GM18909 (cell line): ENCODE measurements around the gene CNOT10.
A peak's percentile ranks its signal among the peaks of the same experiment; 100 is the strongest.
"Not testable (repeated sequence)": the region's sequence is repeated elsewhere in the genome, so short reads cannot be mapped to it uniquely, and the experiment has no call there.

Experiments
- ATAC-seq: cut with Tn5 transposase; IDR thresholded peaks from one replicate; pipeline ENCODE4 v1.9.1; 2021; ENCODE audit warnings: mild to moderate bottlenecking; ENCODE audit not compliant: unreplicated experiment, poor library complexity

CNOT10 gene

GRCh38 chr3:32684800-32685542, at the start of gene CNOT10:
TSS of gene CNOT10 (plus strand) at chr3:32685188. CDS start at chr3:32685461, 273 bp downstream.
- peak; percentile 98 for ATAC-seq

- no peak for ATAC-seq
Measured at GRCh38 chr3:32640939-32641338, 44.0 kb upstream of the CNOT10 start.

GRCh38 chr3:32641356-32641755, 43.6 kb upstream of the CNOT10 start:
- ATAC-seq, result no peak

GRCh38 chr3:32643354-32643753, 41.6 kb upstream of the CNOT10 start:
- ATAC-seq, result no peak

- ATAC-seq, result no peak
Measured at GRCh38 chr3:32643816-32644215, 41.2 kb upstream of the CNOT10 start.

DNA sequence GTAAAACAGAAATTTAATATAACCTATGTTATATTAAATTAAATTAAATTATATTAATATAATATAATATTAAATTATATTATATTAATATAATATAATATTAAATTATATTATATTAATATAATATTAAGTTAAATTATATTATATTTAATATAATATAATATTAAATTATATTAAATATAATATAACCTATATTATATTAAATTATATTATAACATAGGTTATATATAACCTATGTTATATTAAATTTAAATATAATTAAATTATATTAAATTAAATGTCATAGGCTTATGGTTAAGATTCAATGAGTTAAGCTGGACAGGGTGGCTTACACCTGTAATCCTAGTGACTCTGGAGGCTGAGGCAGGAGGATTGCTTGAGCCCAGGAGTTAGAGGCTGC, 40.6 kb upstream of the CNOT10 start:
- no peak for ATAC-seq

DNA sequence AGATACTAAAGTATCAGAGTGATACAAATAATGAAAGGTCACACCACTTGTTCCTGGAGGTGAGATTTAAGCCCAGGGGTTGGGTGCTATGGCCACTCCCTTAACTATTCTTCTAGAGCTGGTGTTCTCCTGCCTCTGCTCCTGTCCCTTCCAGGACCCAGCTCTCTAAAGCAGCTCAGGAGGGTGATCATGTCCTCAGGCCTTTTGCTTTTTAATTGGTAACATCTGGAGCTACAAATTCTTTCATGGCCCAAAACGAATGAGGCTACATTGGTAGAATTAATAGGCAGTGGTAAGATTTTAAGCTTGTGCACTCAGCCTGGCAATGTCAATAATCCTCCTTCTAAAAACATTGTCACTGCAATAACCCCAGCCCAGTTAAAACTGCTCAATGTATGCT, 38.2 kb upstream of the CNOT10 start:
- ATAC-seq, result no peak

- not testable (repeated sequence) for ATAC-seq
Measured at GRCh38 chr3:32652337-32653100, 32.5 kb upstream of the CNOT10 start.

- no peak for ATAC-seq
Measured at GRCh38 chr3:32655167-32655566, 29.8 kb upstream of the CNOT10 start.

DNA sequence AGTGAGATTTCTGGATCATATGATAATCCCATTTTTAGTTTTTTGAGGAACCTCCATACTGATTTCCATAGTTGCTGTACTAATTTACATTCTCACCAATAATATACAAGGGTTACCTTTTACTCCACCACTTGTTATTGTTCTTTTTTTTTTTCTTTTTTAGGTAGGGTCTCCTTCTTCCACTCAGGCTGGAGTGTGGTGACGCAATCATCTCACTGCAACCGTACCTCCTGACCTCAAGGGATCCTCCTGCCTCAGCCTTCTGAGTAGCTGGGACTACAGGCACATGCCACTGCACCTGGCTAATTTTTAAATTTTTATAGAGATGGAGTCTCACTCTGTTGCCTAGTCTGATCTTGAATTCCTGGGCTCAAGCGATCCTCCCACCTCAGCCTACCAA, 24.4 kb upstream of the CNOT10 start:
- no peak for ATAC-seq

- ATAC-seq, result no peak
Measured at GRCh38 chr3:32662647-32663046, 22.3 kb upstream of the CNOT10 start.

DNA sequence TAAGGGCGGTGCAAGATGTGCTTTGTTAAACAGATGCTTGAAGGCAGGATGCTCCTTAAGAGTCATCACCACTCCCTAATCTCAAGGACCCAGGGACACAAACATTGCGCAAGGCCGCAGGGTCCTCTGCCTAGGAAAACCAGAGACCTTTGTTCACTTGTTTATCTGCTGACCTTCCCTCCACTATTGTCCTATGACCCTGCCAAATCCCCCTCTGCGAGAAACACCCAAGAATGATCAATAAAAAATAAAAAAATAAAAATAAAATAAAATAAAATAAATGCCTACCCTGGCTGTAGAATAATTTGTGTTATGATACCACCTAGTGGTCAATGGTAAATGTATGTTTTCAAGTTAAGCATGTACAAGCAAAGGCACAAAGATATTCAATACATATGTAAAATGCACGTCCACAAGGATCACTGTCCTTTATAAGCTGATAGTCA, 20.3 kb upstream of the CNOT10 start:
- not testable (repeated sequence) for ATAC-seq

DNA sequence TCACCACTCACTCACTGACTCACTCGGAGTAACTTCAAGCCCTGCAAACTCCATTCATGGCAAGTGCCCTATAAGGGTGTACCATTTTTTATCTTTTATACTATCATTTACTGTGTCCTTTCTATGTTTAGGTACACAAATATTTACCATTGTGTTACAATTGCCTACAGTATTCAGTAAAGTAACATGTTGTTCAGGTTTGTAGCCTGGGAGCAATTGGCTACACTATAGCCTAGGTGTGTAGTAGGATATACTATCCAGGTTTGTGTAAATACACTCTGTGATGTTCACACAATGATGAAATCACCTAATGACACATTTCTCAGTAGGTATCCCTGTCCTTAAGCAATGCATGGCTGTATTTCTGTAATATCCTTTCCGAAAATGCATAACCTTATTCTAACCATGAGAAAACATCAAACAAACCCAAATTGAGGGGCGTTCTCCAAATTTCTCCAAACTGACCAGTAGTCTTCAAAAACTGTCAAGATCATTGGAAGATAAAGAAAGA, 17.9 kb upstream of the CNOT10 start:
- no peak for ATAC-seq

- not testable (repeated sequence) for ATAC-seq
Measured at GRCh38 chr3:32669226-32669625, 15.8 kb upstream of the CNOT10 start.

DNA sequence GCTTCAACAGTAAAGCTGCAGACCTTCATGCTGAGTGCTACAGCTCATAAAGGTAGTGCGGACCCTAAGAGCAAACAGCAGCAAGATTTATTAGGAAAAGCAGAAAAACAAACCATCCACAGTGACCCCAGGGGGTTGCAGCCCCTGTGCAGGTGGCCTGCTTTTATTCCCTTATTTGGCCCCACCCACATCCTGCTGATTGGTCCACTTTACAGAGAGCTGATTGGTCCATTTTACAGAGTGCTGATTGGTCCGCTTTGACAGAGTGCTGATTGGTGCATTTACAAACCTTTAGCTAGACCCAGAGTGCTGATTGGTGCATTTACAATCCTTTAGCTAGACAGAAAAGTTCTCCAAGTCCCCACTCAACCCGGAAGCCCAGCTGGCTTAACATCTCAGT, 11.3 kb upstream of the CNOT10 start:
- not testable (repeated sequence) for ATAC-seq

DNA sequence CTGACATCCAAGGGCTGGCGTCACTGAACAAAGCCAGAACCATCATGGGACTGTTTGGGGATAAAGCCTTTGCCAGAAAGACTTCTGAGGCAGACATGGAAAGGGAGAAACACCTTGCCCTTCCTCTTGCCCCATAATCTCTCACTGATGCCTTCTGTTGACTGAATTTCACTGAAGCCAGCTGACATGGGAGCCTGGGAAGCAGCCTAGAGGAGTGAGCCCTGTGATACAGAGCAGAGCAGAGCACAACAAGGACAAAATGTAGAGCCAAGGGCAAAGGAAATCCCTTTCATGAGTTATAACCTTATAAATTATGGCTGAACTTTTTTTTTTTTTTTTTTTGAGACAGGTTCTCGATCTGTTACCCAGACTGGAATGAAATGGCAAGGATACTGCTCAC, 9.8 kb upstream of the CNOT10 start:
- no peak for ATAC-seq

- no peak for ATAC-seq
Measured at GRCh38 chr3:32675650-32676049, 9.3 kb upstream of the CNOT10 start.

GRCh38 chr3:32681811-32682210, 3.2 kb upstream of the CNOT10 start:
- ATAC-seq, result no peak

DNA sequence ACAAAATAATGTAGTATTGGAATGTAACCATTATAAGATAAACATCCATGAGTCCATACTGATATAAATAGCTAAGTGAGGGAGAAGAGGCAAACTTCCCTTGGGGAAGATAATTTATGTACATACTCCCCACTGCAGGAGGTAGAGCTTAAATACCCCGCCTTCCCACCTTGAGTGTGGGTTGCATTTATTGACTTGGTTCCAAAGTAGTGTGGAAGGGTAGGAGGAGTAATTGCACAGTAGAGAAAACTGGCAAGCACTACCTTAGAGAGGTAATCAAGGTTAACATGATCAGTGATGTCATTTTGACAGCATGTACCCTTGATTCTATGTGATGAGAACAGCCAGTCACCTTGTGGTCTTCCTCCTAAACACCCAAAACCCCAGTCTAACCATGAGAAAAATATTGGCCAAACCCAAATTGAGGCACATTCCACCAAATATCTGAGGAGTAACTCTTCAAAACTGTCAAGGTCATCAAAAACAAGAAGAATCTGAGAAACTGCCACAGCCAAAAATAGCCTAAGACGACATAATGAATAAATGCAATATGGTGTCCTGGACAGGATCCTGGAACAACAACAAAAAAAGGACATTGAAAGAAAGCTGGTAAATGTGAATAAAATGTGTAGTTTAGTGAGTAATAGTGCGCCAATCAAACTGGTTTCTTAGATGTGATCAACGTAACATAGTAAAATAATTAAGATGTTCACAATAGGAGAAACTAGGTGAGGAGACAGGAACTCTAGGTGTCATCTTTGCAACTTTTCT, 774 bp upstream of the CNOT10 start:
- ATAC-seq, result no peak

DNA sequence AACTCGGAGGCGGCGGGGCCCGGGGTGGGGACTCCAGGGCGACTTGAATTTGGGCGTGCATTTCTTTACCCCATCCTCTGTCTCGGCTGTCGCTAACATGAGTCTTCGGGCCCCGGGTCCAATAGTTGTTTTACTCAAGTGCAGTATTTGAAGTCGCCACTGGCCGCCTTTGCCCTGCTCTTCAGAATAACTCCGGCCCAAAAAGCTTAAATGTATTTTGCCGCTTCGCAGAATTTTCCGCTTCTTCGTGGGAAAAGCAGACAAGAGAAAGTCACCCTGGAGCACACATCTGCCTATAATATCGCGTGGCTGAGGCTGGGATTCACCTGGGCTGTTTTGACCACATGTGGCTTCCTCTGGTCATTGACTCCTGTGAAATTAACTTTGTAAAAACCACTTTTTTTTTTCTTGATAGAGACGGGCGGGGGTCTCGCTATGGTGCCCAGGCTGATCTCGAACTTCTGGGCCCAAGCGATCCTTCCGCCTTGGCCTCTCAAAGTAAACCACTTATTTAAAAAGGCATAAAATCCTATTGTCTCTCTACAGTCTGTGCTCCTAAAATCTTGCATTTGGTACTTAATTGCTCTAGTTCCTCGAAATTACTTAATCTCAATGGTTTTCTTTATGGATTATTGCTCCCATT, 676 bp downstream of the CNOT10 start:
- peak; percentile 7 for ATAC-seq
